CD4-positive, alpha-beta T cell (primary cell): Measurements from ENCODE around the gene ZNF222. TPM values are rescaled to one million over a fixed set of nuclear protein-coding genes. Genes with fewer than 3 reads are reported as not detected.

Experiments used
- ATAC-seq: fragments of 200-7000 bp; cut with Tn5 transposase; one replicate; pipeline ENCODE4 v1.10.0; 2022; ENCODE audit warnings: mild to moderate bottlenecking; ENCODE audit not compliant: poor library complexity
- CTCF ChIA-PET: fragments of 350-600 bp; sonication (Branson Sonifier 250); formaldehyde crosslinking; loops from one replicate; lab custom pipeline; 2021; ENCODE audit warnings: antibody characterized with exemption, inconsistent platforms; lab: Charles Lee
- POLR2A ChIA-PET: fragments of 350-600 bp; sonication (Branson Sonifier 250); formaldehyde crosslinking; loops from one replicate; lab custom pipeline; 2021; ENCODE audit warnings: antibody characterized with exemption, inconsistent platforms; lab: Charles Lee
- DNase-seq, 14 experiments: peaks; one replicate each; pipeline ENCODE4 v3.0.0-alpha.2; 2013 to 2020; ENCODE audit warnings: mixed read lengths in 2 of 14
- H3K27ac ChIP-seq, 2 donors: one replicate each; pipeline versions ENCODE4 v1.5.1 to v1.7.0; 2013; ENCODE audit warnings: low read length in 2 of 2, low read depth in 1 of 2, mild to moderate bottlenecking in 1 of 2
- H3K27me3 ChIP-seq, 2 experiments: 1 replicate in 1 of 2; 2 replicates in 1 of 2; pipeline versions ENCODE4 v1.6.1 to v1.7.0; 2013; ENCODE audit warnings: low read length in 2 of 2, control low read depth in 1 of 2, mild to moderate bottlenecking in 1 of 2, moderate library complexity in 1 of 2; ENCODE audit not compliant: insufficient read depth in 2 of 2, control insufficient read depth in 1 of 2
- H3K36me3 ChIP-seq: one replicate; pipeline ENCODE4 v1.6.1; 2013; ENCODE audit warnings: low read length, control low read depth; ENCODE audit not compliant: insufficient read depth
- H3K4me1 ChIP-seq: one replicate; pipeline ENCODE4 v1.6.1; 2013; ENCODE audit warnings: low read length, control low read depth; ENCODE audit not compliant: insufficient read depth
- H3K4me3 ChIP-seq: one replicate; pipeline ENCODE4 v1.5.1; 2013; ENCODE audit warnings: mild to moderate bottlenecking, low read length, moderate library complexity
- H3K9me3 ChIP-seq, 2 experiments: 1 replicate in 1 of 2; 2 replicates in 1 of 2; pipeline versions ENCODE4 v1.6.1 to v1.7.0; 2013; ENCODE audit warnings: low read length in 2 of 2, mild to moderate bottlenecking in 2 of 2, control low read depth in 1 of 2, moderate library complexity in 1 of 2; ENCODE audit not compliant: control insufficient read depth in 1 of 2, insufficient read depth in 1 of 2
- H3K27ac Mint-ChIP-seq: one replicate; pipeline ENCODE4 v1.8.0; 2020; ENCODE audit warnings: mixed read lengths
- H3K27me3 Mint-ChIP-seq: one replicate; pipeline ENCODE4 v1.8.0; 2021; ENCODE audit warnings: mixed read lengths
- H3K36me3 Mint-ChIP-seq: one replicate; pipeline ENCODE4 v1.8.0; 2021; ENCODE audit warnings: low read depth, mixed read lengths
- H3K4me1 Mint-ChIP-seq: one replicate; pipeline ENCODE4 v1.8.0; 2021; ENCODE audit warnings: low read depth, mixed read lengths
- H3K4me3 Mint-ChIP-seq: one replicate; pipeline ENCODE4 v1.8.0; 2020; ENCODE audit warnings: mild to moderate bottlenecking, mixed read lengths
- H3K9me3 Mint-ChIP-seq: one replicate; pipeline ENCODE4 v1.8.0; 2020; ENCODE audit warnings: mixed read lengths
- intact Hi-C, 2 experiments: fragments of 100-400 bp; cut with DNase I in 1 of 2; cut with micrococcal nuclease in 1 of 2; formaldehyde crosslinking; loops; one replicate each; pipeline versions ENCODE4 v1.15.1 to v1.9.0; 2023 to 2025; cut with DNase I, micrococcal nuclease
- total RNA-seq, 174 experiments: library from RNA in 2 of 174; stranded (reverse) in 2 of 174; gene quantifications; one replicate each; pipeline ENCODE4 v1.2.3 and lab custom pipeline; 2021 to 2026
- TF ChIP-seq, protein P1 (sequence below): fragments of 200-600 bp; IDR thresholded peaks from one replicate; pipeline ENCODE4 v1.8.0; 2022; ENCODE audit warnings: antibody characterized with exemption, mild to moderate bottlenecking

The ZNF222 gene
- total RNA-seq, 2 experiments from 2014 or later, result 4.5 to 5.8 TPM

DNA sequence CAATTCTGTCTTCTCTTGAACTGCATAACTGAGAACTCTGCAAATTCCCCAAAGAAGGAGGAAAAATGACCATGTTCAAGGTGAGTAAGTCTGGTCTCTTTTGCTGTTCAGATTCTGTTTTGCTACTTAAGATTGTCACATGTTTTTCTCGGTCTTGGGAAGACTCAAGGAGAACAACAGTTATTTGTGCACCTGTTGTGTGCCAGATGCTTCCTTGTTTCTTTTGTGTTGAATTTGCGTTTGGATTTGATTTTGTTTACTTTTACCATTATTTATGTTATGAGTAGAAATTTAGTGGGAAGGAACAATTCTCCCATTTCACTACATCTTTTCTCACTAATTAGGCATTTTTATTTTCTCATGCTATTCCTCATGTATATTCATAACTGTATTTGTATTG lies 51.1 kb downstream of the ZNF222 start:
- Histone ChIP-seq H3K27ac (no peak overlapping the region), H3K9me3 (no peaks in the 10 kb centered on the region), H3K36me3 (peaks cover 15% of the 10 kb centered on the region), H3K4me3 (no peak overlapping the region), H3K27me3 (no peaks in the 10 kb centered on the region), H3K4me1 (peaks cover 15% of the 10 kb centered on the region)
- H3K36me3 Mint-ChIP-seq, result peaks cover 59% of the 10 kb centered on the region
- ATAC-seq, result no peak
- ChIA-PET CTCF (no interaction called here), POLR2A (no interaction called here)
- DNase-seq, result no peak
- no peak overlapping the region for H3K27ac Mint-ChIP-seq
- no peak overlapping the region for H3K4me3 Mint-ChIP-seq
- peaks cover 20% of the 10 kb centered on the region for H3K4me1 Mint-ChIP-seq
- H3K9me3 Mint-ChIP-seq, result peaks cover 7% of the 10 kb centered on the region
- intact Hi-C loops, result no loop called here
- H3K27me3 Mint-ChIP-seq, result no peaks in the 10 kb centered on the region
- TF ChIP-seq, protein P1, sequence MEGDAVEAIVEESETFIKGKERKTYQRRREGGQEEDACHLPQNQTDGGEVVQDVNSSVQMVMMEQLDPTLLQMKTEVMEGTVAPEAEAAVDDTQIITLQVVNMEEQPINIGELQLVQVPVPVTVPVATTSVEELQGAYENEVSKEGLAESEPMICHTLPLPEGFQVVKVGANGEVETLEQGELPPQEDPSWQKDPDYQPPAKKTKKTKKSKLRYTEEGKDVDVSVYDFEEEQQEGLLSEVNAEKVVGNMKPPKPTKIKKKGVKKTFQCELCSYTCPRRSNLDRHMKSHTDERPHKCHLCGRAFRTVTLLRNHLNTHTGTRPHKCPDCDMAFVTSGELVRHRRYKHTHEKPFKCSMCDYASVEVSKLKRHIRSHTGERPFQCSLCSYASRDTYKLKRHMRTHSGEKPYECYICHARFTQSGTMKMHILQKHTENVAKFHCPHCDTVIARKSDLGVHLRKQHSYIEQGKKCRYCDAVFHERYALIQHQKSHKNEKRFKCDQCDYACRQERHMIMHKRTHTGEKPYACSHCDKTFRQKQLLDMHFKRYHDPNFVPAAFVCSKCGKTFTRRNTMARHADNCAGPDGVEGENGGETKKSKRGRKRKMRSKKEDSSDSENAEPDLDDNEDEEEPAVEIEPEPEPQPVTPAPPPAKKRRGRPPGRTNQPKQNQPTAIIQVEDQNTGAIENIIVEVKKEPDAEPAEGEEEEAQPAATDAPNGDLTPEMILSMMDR, result no peak

Other genes starting within 250 kb of the ZNF222 start
- gene KCNN4, start 244.4 kb upstream of the ZNF222 start, total RNA-seq, result 10 to 100 TPM in 1 of 2 experiments, 1 to 10 TPM in 1; 9.7 to 10.4 TPM
- not detected for gene LYPD5, start 222.9 kb upstream of the ZNF222 start, total RNA-seq
- 1 to 10 TPM; 2.3 to 3.7 TPM for gene ZNF283, start 198.1 kb upstream of the ZNF222 start, total RNA-seq
- gene ZNF404, start 141.4 kb upstream of the ZNF222 start, total RNA-seq, result under 1 TPM; 0.58 to 0.64 TPM
- 1 to 10 TPM; 4.0 to 4.6 TPM for gene ZNF45, start 90.1 kb upstream of the ZNF222 start, total RNA-seq
- gene ZNF221, start 74.2 kb upstream of the ZNF222 start, total RNA-seq, result under 1 TPM; 0.34 to 0.41 TPM
- gene ZNF155, start 41.2 kb upstream of the ZNF222 start, total RNA-seq, result 1 to 10 TPM; 3.5 to 4.0 TPM
- gene ZNF230, start 22.4 kb upstream of the ZNF222 start, total RNA-seq, result 1 to 10 TPM; 2.2 to 2.8 TPM
- 1 to 10 TPM in 1 of 2 experiments, under 1 TPM in 1; 0.67 to 1.1 TPM for gene ZNF223, start 26.7 kb downstream of the ZNF222 start, total RNA-seq
- gene ZNF284, start 46.8 kb downstream of the ZNF222 start, total RNA-seq, result 1 to 10 TPM in 1 of 2 experiments, under 1 TPM in 1; 0.92 to 1.2 TPM
- gene ZNF224, start 69.0 kb downstream of the ZNF222 start, total RNA-seq, result 10 to 100 TPM; 21.3 to 23.9 TPM
- under 1 TPM; 0.71 to 0.73 TPM for gene ZNF225, start 88.0 kb downstream of the ZNF222 start, total RNA-seq
- gene ZNF234, start 116.2 kb downstream of the ZNF222 start, total RNA-seq, result 1 to 10 TPM; 1.4 to 1.6 TPM
- gene ZNF226, start 139.7 kb downstream of the ZNF222 start, total RNA-seq, result 1 to 10 TPM; 7.9 to 9.1 TPM
- gene ZNF227, start 187.2 kb downstream of the ZNF222 start, total RNA-seq, result 10 to 100 TPM; 16.2 to 17.2 TPM
- gene ZNF233, start 234.5 kb downstream of the ZNF222 start, total RNA-seq, result under 1 TPM in 1 of 2 experiments, not detected in 1; 0.47 TPM